G401 (cell line): ENCODE results near the gene TSHR. TPM values are rescaled to one million over a fixed set of nuclear protein-coding genes. Genes with fewer than 3 reads are reported as not detected.
"Not testable (repeated sequence)": the region's sequence is repeated elsewhere in the genome, so short reads cannot be mapped to it uniquely, and the experiment has no call there.

ENCODE experiments used
- DNase-seq: peaks from one replicate; pipeline ENCODE4 v3.0.0-alpha.2; 2015; ENCODE audit warnings: low spot score
- in situ Hi-C: cut with HindIII; loops from 2 replicates; pipeline ENCODE4 v1.10.0; 2016; ENCODE audit warnings: low sequenced_read_pairs, mixed read lengths
- total RNA-seq: library from RNA; depleted of rRNA; stranded (reverse); fragments of >200 nt; shearing (Covaris generic); gene quantifications from 2 replicates; pipeline ENCODE4 v1.2.3, GENCODE V29; 2014

TSHR gene
- total RNA-seq, 1 experiment from 2014 or later = not detected

GRCh38 chr14:80946187-80946586, 9.2 kb upstream of the TSHR start:
- in situ Hi-C loops = no loop called here

GRCh38 chr14:80946797-80947196, 8.6 kb upstream of the TSHR start:
- in situ Hi-C loops = no loop called here
- DNase-seq = no peak

More at GRCh38 chr14:80946187-80946586, 9.2 kb upstream of the TSHR start:
- no peak for DNase-seq

GRCh38 chr14:80948291-80948690, 7.1 kb upstream of the TSHR start:
- no peak for DNase-seq
- in situ Hi-C loops = no loop called here

- in situ Hi-C loops = no loop called here
- no peak for DNase-seq
These were observed 3.9 kb upstream of the TSHR start for GRCh38 chr14:80951491-80951890.

GRCh38 chr14:80953211-80953610, 2.2 kb upstream of the TSHR start:
- in situ Hi-C loops = not testable (repeated sequence)

GRCh38 chr14:80954687-80955299, 628 bp upstream of the TSHR start:
- in situ Hi-C loops = no loop called here
- peak; percentile 65 for DNase-seq

More at GRCh38 chr14:80953211-80953610, 2.2 kb upstream of the TSHR start:
- not testable (repeated sequence) for DNase-seq

GRCh38 chr14:80956102-80956501, 681 bp downstream of the TSHR start:
- in situ Hi-C loops = no loop called here
- DNase-seq = no peak

- no peak for DNase-seq
- in situ Hi-C loops = no loop called here
These were observed 1.5 kb downstream of the TSHR start for GRCh38 chr14:80956922-80957321.

GRCh38 chr14:80957613-80958012, 2.2 kb downstream of the TSHR start:
- in situ Hi-C loops = no loop called here

GRCh38 chr14:80958226-80958625, 2.8 kb downstream of the TSHR start:
- in situ Hi-C loops = no loop called here
- DNase-seq = no peak

More at GRCh38 chr14:80957613-80958012, 2.2 kb downstream of the TSHR start:
- no peak for DNase-seq

- no peak for DNase-seq
- in situ Hi-C loops = no loop called here
These were observed 3.5 kb downstream of the TSHR start for GRCh38 chr14:80958939-80959338.

- peak; percentile 8 for DNase-seq
- in situ Hi-C loops = no loop called here
These were observed 4.1 kb downstream of the TSHR start for GRCh38 chr14:80959496-80959895.

GRCh38 chr14:80965037-80965436, 9.6 kb downstream of the TSHR start:
- in situ Hi-C loops = no loop called here
- no peak for DNase-seq

- DNase-seq = peak; percentile 46
- in situ Hi-C loops = no loop called here
These were observed 18.7 kb downstream of the TSHR start for GRCh38 chr14:80973931-80974641.

GRCh38 chr14:80974679-80975078, 19.3 kb downstream of the TSHR start:
- in situ Hi-C loops = no loop called here
- no peak for DNase-seq

- DNase-seq = no peak
- in situ Hi-C loops = no loop called here
These were observed 21.8 kb downstream of the TSHR start for GRCh38 chr14:80977221-80977620.

- DNase-seq = no peak
- in situ Hi-C loops = no loop called here
These were observed 23.0 kb downstream of the TSHR start for GRCh38 chr14:80978403-80978802.

GRCh38 chr14:80979951-80980350, 24.5 kb downstream of the TSHR start:
- in situ Hi-C loops = no loop called here

GRCh38 chr14:80981156-80981555, 25.7 kb downstream of the TSHR start:
- in situ Hi-C loops = no loop called here
- no peak for DNase-seq

More at GRCh38 chr14:80979951-80980350, 24.5 kb downstream of the TSHR start:
- DNase-seq = no peak

- in situ Hi-C loops = no loop called here
- DNase-seq = no peak
These were observed 26.3 kb downstream of the TSHR start for GRCh38 chr14:80981673-80982072.

GRCh38 chr14:80982711-80983110, 27.3 kb downstream of the TSHR start:
- in situ Hi-C loops = no loop called here
- DNase-seq = no peak
